ENCODE measurements around the gene FLVCR2.

Gene FLVCR2

GRCh38 chr14:75630695-75631452, 52.5 kb downstream of the FLVCR2 start:
- no peak for DNase-seq (ENCODE audit: low read depth)

GRCh38 chr14:75631453-75631831, 53.0 kb downstream of the FLVCR2 start:
- DNase-seq (ENCODE audit: low read depth) = no peak

- no peak for DNase-seq (ENCODE audit: low read depth)
Measured at GRCh38 chr14:75634848-75635247, 56.4 kb downstream of the FLVCR2 start.

- no peak for DNase-seq (ENCODE audit: low read depth)
Measured at GRCh38 chr14:75636100-75636692, 57.8 kb downstream of the FLVCR2 start.

GRCh38 chr14:75640876-75641275, 62.5 kb downstream of the FLVCR2 start:
- DNase-seq (ENCODE audit: low read depth) = no peak

GRCh38 chr14:75643985-75644384, 65.6 kb downstream of the FLVCR2 start:
- DNase-seq (ENCODE audit: low read depth) = no peak

GRCh38 chr14:75645056-75645455, 66.6 kb downstream of the FLVCR2 start:
- no peak for DNase-seq (ENCODE audit: low read depth)

GRCh38 chr14:75646762-75647161, 68.3 kb downstream of the FLVCR2 start:
- DNase-seq (ENCODE audit: low read depth) = no peak

- no peak for DNase-seq (ENCODE audit: low read depth)
Measured at GRCh38 chr14:75647640-75648039, 69.2 kb downstream of the FLVCR2 start.

GRCh38 chr14:75648066-75648838, 69.8 kb downstream of the FLVCR2 start:
- no peak for DNase-seq (ENCODE audit: low read depth)

GRCh38 chr14:75649337-75649736, 70.9 kb downstream of the FLVCR2 start:
- no peak for DNase-seq (ENCODE audit: low read depth)

GRCh38 chr14:75649773-75650172, 71.4 kb downstream of the FLVCR2 start:
- DNase-seq (ENCODE audit: low read depth) = no peak

- no peak for DNase-seq (ENCODE audit: low read depth)
Measured at GRCh38 chr14:75650253-75651058, 72.0 kb downstream of the FLVCR2 start.

GRCh38 chr14:75653563-75653962, 75.1 kb downstream of the FLVCR2 start:
- no peak for DNase-seq (ENCODE audit: low read depth)

GRCh38 chr14:75654127-75654732, 75.8 kb downstream of the FLVCR2 start:
- peak; percentile 70 for DNase-seq (ENCODE audit: low read depth)

GRCh38 chr14:75655235-75655634, 76.8 kb downstream of the FLVCR2 start:
- DNase-seq (ENCODE audit: low read depth) = no peak

- DNase-seq (ENCODE audit: low read depth) = no peak
Measured at GRCh38 chr14:75657331-75657730, 78.9 kb downstream of the FLVCR2 start.

GRCh38 chr14:75658957-75659356, 80.5 kb downstream of the FLVCR2 start:
- DNase-seq (ENCODE audit: low read depth) = no peak

GRCh38 chr14:75660238-75660629, 81.8 kb downstream of the FLVCR2 start:
- DNase-seq (ENCODE audit: low read depth) = no peak

- peak; percentile 92 for DNase-seq (ENCODE audit: low read depth)
Measured at GRCh38 chr14:75660630-75661498, 82.4 kb downstream of the FLVCR2 start, which contains the start of the genes ERG28 and TTLL5. ERG28 (minus strand) TSS chr14:75660876; CDS start chr14:75657502, 3,374 bp downstream. TTLL5 (plus strand) TSS chr14:75661246; CDS start chr14:75663150, 1,904 bp downstream.

GRCh38 chr14:75661499-75661814, 83.0 kb downstream of the FLVCR2 start:
- no peak for DNase-seq (ENCODE audit: low read depth)
